ENCODE data around the gene MASP2.
A peak's percentile ranks its signal among the peaks of the same experiment; 100 is the strongest.
"Not testable (repeated sequence)": the region's sequence is repeated elsewhere in the genome, so short reads cannot be mapped to it uniquely, and the experiment has no call there.

MASP2 gene

GRCh38 chr1:11058026-11058425, 11.0 kb upstream of the MASP2 start:
- DNase-seq: no peak

GRCh38 chr1:11057477-11057876, 10.4 kb upstream of the MASP2 start:
- no peak for DNase-seq

GRCh38 chr1:11056504-11056903, 9.5 kb upstream of the MASP2 start:
- DNase-seq: no peak

GRCh38 chr1:11055676-11056075, 8.6 kb upstream of the MASP2 start:
- no peak for DNase-seq

GRCh38 chr1:11054666-11055065, 7.6 kb upstream of the MASP2 start:
- DNase-seq: no peak

- no peak for DNase-seq
Observed at GRCh38 chr1:11054181-11054580, 7.1 kb upstream of the MASP2 start.

- DNase-seq: no peak
Observed at GRCh38 chr1:11053758-11054137, 6.7 kb upstream of the MASP2 start.

GRCh38 chr1:11052839-11053757, 6.1 kb upstream of the MASP2 start:
- DNase-seq: no peak

- DNase-seq: no peak
Observed at GRCh38 chr1:11051781-11052511, 4.9 kb upstream of the MASP2 start.

GRCh38 chr1:11051121-11051520, 4.1 kb upstream of the MASP2 start:
- not testable (repeated sequence) for DNase-seq

- DNase-seq: no peak
Observed at GRCh38 chr1:11046270-11046566, 821 bp downstream of the MASP2 start.

GRCh38 chr1:11045428-11046269, 1.4 kb downstream of the MASP2 start:
- DNase-seq: no peak

- DNase-seq: no peak
Observed at GRCh38 chr1:11044849-11045427, 2.1 kb downstream of the MASP2 start.

- no peak for DNase-seq
Observed at GRCh38 chr1:11044086-11044848, 2.8 kb downstream of the MASP2 start.

- no peak for DNase-seq
Observed at GRCh38 chr1:11042995-11043874, 3.8 kb downstream of the MASP2 start.

GRCh38 chr1:11042065-11042464, 5.0 kb downstream of the MASP2 start:
- DNase-seq: no peak

GRCh38 chr1:11041048-11041447, 6.0 kb downstream of the MASP2 start:
- DNase-seq: no peak

GRCh38 chr1:11040105-11040429, 7.0 kb downstream of the MASP2 start:
- not testable (repeated sequence) for DNase-seq

GRCh38 chr1:11039351-11040104, 7.5 kb downstream of the MASP2 start:
- no peak for DNase-seq

GRCh38 chr1:11037740-11038182, 9.3 kb downstream of the MASP2 start:
- peak; percentile 92 for DNase-seq
